ES-I3 (cell line): ENCODE results near the gene AGBL1.

Source experiments
- H3K36me3 ChIP-seq: 2 replicates; pipeline ENCODE4 v1.6.1; 2013; ENCODE audit warnings: mild to moderate bottlenecking, low read length, control low read depth, moderate library complexity; ENCODE audit not compliant: insufficient read depth
- H3K4me1 ChIP-seq: 2 replicates; pipeline ENCODE4 v1.6.1; 2013; ENCODE audit warnings: mild to moderate bottlenecking, control low read depth, low read length; ENCODE audit not compliant: insufficient read depth
- H3K9ac ChIP-seq: 2 replicates; pipeline ENCODE4 v1.6.1; 2013; ENCODE audit warnings: low read depth, mild to moderate bottlenecking, low read length, moderate library complexity
- H3K9me3 ChIP-seq: 2 replicates; pipeline ENCODE4 v1.6.1; 2013; ENCODE audit warnings: mild to moderate bottlenecking, low read length, moderate library complexity; ENCODE audit not compliant: control insufficient read depth, insufficient read depth

AGBL1 gene

GRCh38 chr15:86063356-86064095 is 16.1 kb upstream of the AGBL1 start:
- Histone ChIP-seq H3K9me3 (no peaks in the 10 kb centered on the region), H3K36me3 (no peaks in the 10 kb centered on the region), H3K4me1 (no peaks in the 10 kb centered on the region), H3K9ac (no peak overlapping the region)

- H3K4me1 ChIP-seq: no peaks in the 10 kb centered on the region
- H3K9me3 ChIP-seq: no peaks in the 10 kb centered on the region
- H3K36me3 ChIP-seq: no peaks in the 10 kb centered on the region
- H3K9ac ChIP-seq: no peak overlapping the region
Measured at GRCh38 chr15:86064326-86064725, 15.3 kb upstream of the AGBL1 start.

GRCh38 chr15:86066174-86066834 is 13.4 kb upstream of the AGBL1 start:
- Histone ChIP-seq H3K4me1 (no peaks in the 10 kb centered on the region), H3K36me3 (no peaks in the 10 kb centered on the region), H3K9ac (no peak overlapping the region), H3K9me3 (no peaks in the 10 kb centered on the region)

- H3K9ac ChIP-seq: no peak overlapping the region
- 0 out of 2 replicates have a peak, but pooled peaks cover 6% of the 10 kb centered on the region for H3K4me1 ChIP-seq
- no peaks in the 10 kb centered on the region for H3K36me3 ChIP-seq
- no peaks in the 10 kb centered on the region for H3K9me3 ChIP-seq
Measured at GRCh38 chr15:86073281-86073680, 6.4 kb upstream of the AGBL1 start.

- Histone ChIP-seq H3K36me3 (no peaks in the 10 kb centered on the region), H3K4me1 (peaks cover 6% of the 10 kb centered on the region; the same call in 1 of the 2 replicates), H3K9me3 (no peaks in the 10 kb centered on the region), H3K9ac (no peak overlapping the region)
Measured at GRCh38 chr15:86076468-86076867, 3.2 kb upstream of the AGBL1 start.

- Histone ChIP-seq H3K4me1 (peaks cover 6% of the 10 kb centered on the region; the same call in 1 of the 2 replicates), H3K36me3 (no peaks in the 10 kb centered on the region), H3K9ac (no peak overlapping the region), H3K9me3 (no peaks in the 10 kb centered on the region)
Measured at GRCh38 chr15:86077070-86077469, 2.6 kb upstream of the AGBL1 start.

- H3K9ac ChIP-seq: no peak overlapping the region
- peaks cover 6% of the 10 kb centered on the region; the same call in 1 of the 2 replicates for H3K4me1 ChIP-seq
Measured at GRCh38 chr15:86080302-86080701, 631 bp downstream of the AGBL1 start.

GRCh38 chr15:86082619-86083380 is 3.1 kb downstream of the AGBL1 start:
- H3K36me3 ChIP-seq: no peaks in the 10 kb centered on the region
- H3K9me3 ChIP-seq: no peaks in the 10 kb centered on the region
- no peak overlapping the region for H3K9ac ChIP-seq
- no peaks in the 10 kb centered on the region; the same call in 1 of the 2 replicates for H3K4me1 ChIP-seq

More at GRCh38 chr15:86080302-86080701, 631 bp downstream of the AGBL1 start:
- no peaks in the 10 kb centered on the region for H3K36me3 ChIP-seq
- no peaks in the 10 kb centered on the region for H3K9me3 ChIP-seq

- Histone ChIP-seq H3K36me3 (no peaks in the 10 kb centered on the region), H3K9ac (no peak overlapping the region), H3K9me3 (no peaks in the 10 kb centered on the region), H3K4me1 (0 out of 2 replicates have a peak, but pooled peaks cover 4% of the 10 kb centered on the region)
Measured at GRCh38 chr15:86087808-86088207, 8.1 kb downstream of the AGBL1 start.

GRCh38 chr15:86089422-86089821 is 9.8 kb downstream of the AGBL1 start:
- 0 out of 2 replicates have a peak, but pooled peaks cover 4% of the 10 kb centered on the region for H3K4me1 ChIP-seq
- no peaks in the 10 kb centered on the region for H3K9me3 ChIP-seq
- no peaks in the 10 kb centered on the region for H3K36me3 ChIP-seq
- no peak overlapping the region for H3K9ac ChIP-seq

- no peak overlapping the region for H3K9ac ChIP-seq
- H3K9me3 ChIP-seq: no peaks in the 10 kb centered on the region
- H3K4me1 ChIP-seq: no peaks in the 10 kb centered on the region
- no peaks in the 10 kb centered on the region for H3K36me3 ChIP-seq
Measured at GRCh38 chr15:86101818-86102217, 22.1 kb downstream of the AGBL1 start.

GRCh38 chr15:86103825-86104224 is 24.2 kb downstream of the AGBL1 start:
- H3K4me1 ChIP-seq: no peaks in the 10 kb centered on the region

GRCh38 chr15:86106306-86106705 is 26.6 kb downstream of the AGBL1 start:
- no peaks in the 10 kb centered on the region for H3K9me3 ChIP-seq
- H3K4me1 ChIP-seq: no peaks in the 10 kb centered on the region
- no peak overlapping the region for H3K9ac ChIP-seq
- H3K36me3 ChIP-seq: no peaks in the 10 kb centered on the region

More at GRCh38 chr15:86103825-86104224, 24.2 kb downstream of the AGBL1 start:
- no peak overlapping the region for H3K9ac ChIP-seq
- H3K9me3 ChIP-seq: no peaks in the 10 kb centered on the region
- no peaks in the 10 kb centered on the region for H3K36me3 ChIP-seq

- Histone ChIP-seq H3K9me3 (no peaks in the 10 kb centered on the region), H3K36me3 (no peaks in the 10 kb centered on the region), H3K4me1 (no peaks in the 10 kb centered on the region), H3K9ac (no peak overlapping the region)
Measured at GRCh38 chr15:86115145-86115801, 35.6 kb downstream of the AGBL1 start.
